Activated CD4-positive, alpha-beta T cell treated with anti-CD3 and anti-CD28 coated beads for 36 hours (primary cell): ENCODE results near the gene MYADML2. TPM values are rescaled to one million over a fixed set of nuclear protein-coding genes. Genes with fewer than 3 reads are reported as not detected.
A peak's percentile ranks its signal among the peaks of the same experiment; 100 is the strongest.

Experiments used
- ATAC-seq: fragments of 200-7000 bp; cut with Tn5 transposase; one replicate; pipeline ENCODE4 v1.10.0; 2021; ENCODE audit warnings: mild to moderate bottlenecking, moderate library complexity
- CTCF ChIA-PET: fragments of 350-600 bp; sonication (Branson Sonifier 250); formaldehyde crosslinking; loops from one replicate; lab custom pipeline; 2021; ENCODE audit warnings: antibody characterized with exemption; lab: Charles Lee
- POLR2A ChIA-PET: fragments of 350-600 bp; sonication (Branson Sonifier 250); formaldehyde crosslinking; loops from one replicate; lab custom pipeline; 2021; ENCODE audit warnings: antibody characterized with exemption, inconsistent platforms; lab: Charles Lee
- DNase-seq: peaks from one replicate; pipeline ENCODE4 v3.0.0-alpha.2; 2020
- H3K27ac Mint-ChIP-seq: one replicate; pipeline ENCODE4 v1.8.0; 2021; ENCODE audit warnings: mixed read lengths
- H3K27me3 Mint-ChIP-seq: one replicate; pipeline ENCODE4 v1.8.0; 2021; ENCODE audit warnings: mixed read lengths
- H3K36me3 Mint-ChIP-seq: one replicate; pipeline ENCODE4 v1.8.0; 2021; ENCODE audit warnings: low read depth, mixed read lengths
- H3K4me1 Mint-ChIP-seq: one replicate; pipeline ENCODE4 v1.8.0; 2021; ENCODE audit warnings: mixed read lengths
- H3K4me3 Mint-ChIP-seq: one replicate; pipeline ENCODE4 v1.8.0; 2021; ENCODE audit warnings: mild to moderate bottlenecking, moderate library complexity, mixed read lengths
- H3K9me3 Mint-ChIP-seq: one replicate; pipeline ENCODE4 v1.8.0; 2021; ENCODE audit warnings: low read depth, mixed read lengths
- intact Hi-C, 2 experiments: fragments of 100-400 bp; cut with DNase I in 1 of 2; cut with micrococcal nuclease in 1 of 2; formaldehyde crosslinking; loops; one replicate each; pipeline versions ENCODE4 v1.14.2 to v1.15.1; 2022 to 2024; cut with DNase I, micrococcal nuclease
- total RNA-seq, 2 experiments: library from RNA; stranded (reverse); gene quantifications; one replicate each; pipeline ENCODE4 v1.2.3, GENCODE V29; 2021

MYADML2 gene
- total RNA-seq, 2 experiments from 2014 or later, result not detected

DNA sequence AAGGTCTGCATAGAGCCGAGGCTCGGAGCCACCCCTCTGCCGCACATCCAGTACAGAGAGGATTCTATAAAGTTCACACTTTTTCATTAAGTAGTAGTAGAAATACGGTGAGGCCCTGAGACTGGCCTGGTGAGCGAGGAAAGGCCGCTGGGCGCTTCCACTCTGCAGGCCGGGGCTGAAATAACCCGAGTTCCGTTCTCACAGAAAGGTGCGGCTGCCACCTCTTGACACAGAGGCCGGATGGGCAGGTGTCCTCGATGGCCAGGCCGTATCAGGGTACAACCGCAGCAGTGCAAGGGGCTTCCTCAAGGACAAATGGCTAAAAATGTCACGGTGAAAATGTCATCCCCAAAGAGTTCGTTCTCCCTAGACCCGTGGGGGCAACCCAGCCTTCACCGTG is 35.1 kb downstream of the MYADML2 start:
- Mint-ChIP-seq H3K9me3 (no peaks in the 10 kb centered on the region), H3K27ac (no peak overlapping the region), H3K27me3 (no peaks in the 10 kb centered on the region), H3K4me3 (peak overlapping the region; percentile 15), H3K4me1 (peaks cover 18% of the 10 kb centered on the region), H3K36me3 (peaks cover 39% of the 10 kb centered on the region)
- CTCF ChIA-PET, result no interaction called here
- no peak for DNase-seq
- intact Hi-C loops, result loop anchor here (1.0 to 10.0 kb wide), 13 partner anchors 15 to 785 kb away; partner anchors contain the start of genes MAFG (in 2 of the 2), ALYREF (in 1 of the 2), ANAPC11 (in 1 of the 2) and ARHGDIA (in 1 of the 2)
- ATAC-seq, result no peak
- POLR2A ChIA-PET, result interaction anchor here (1.0 kb wide), 1 partner anchor 125 kb away, joined by 3 read pairs; the partner anchor contains the start of gene DCXR

DNA sequence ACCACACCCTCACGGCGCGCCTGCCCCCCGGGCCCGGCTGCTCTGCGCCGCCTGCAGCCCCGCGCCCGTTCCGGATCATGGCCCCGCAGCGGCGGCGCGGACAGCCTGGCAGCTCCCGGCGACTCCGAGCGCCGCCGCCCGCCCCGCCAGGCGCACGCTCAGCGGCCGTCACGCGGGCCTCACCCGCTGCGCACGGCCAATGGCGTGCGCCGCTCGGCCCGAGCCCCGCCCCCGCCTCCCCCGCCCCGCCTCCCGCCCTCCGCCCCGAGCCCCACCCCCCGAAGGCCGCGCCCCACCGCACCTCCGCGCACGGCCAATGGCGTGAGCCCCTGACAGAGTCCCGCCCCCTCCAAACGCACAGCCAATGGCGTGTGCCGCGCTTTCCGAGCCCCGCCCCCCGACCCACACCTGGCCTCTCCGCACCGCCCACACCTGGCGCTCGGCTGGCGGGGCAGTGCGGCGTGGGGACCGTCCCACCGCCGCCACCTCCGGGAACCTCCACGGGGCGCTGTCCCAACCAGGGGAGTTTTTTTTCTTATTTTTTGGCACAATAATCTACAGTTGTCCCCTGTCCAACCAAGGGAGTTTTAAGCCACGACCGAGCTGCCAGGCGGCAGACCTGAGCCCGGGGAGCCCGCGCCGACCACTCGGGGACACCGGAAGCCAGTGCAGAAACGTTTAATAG is 35.6 kb downstream of the MYADML2 start, which contains the start of gene PCYT2:
Gene PCYT2, minus strand, starts transcription at position 123 of the 685 bp plus-strand sequence. Its CDS starts 44 bp downstream, at position 79.
- Mint-ChIP-seq H3K36me3 (peaks cover 41% of the 10 kb centered on the region), H3K4me1 (peaks cover 14% of the 10 kb centered on the region), H3K9me3 (no peaks in the 10 kb centered on the region), H3K27me3 (no peaks in the 10 kb centered on the region), H3K27ac (no peak within 1 kb of the TSS), H3K4me3 (peak within 1 kb of the TSS; percentile 79)
- intact Hi-C loops, result loop anchor here (1.0 to 10.0 kb wide), 13 partner anchors 15 to 786 kb away; partner anchors contain the start of genes MAFG (in 2 of the 2), ALYREF (in 1 of the 2), ANAPC11 (in 1 of the 2) and ARHGDIA (in 1 of the 2)
- ChIA-PET CTCF (interaction anchor here (0.6 kb wide), 2 partner anchors 18 to 396 kb away, joined by 4 read pairs; no protein-coding TSS in a partner anchor), POLR2A (interaction anchor here (0.6 kb wide), 1 partner anchor 20 kb away, joined by 3 read pairs; the partner anchor contains the start of genes ALYREF and ANAPC11)
- peak; percentile 96 for ATAC-seq
- peak; percentile 97 for DNase-seq

DNA sequence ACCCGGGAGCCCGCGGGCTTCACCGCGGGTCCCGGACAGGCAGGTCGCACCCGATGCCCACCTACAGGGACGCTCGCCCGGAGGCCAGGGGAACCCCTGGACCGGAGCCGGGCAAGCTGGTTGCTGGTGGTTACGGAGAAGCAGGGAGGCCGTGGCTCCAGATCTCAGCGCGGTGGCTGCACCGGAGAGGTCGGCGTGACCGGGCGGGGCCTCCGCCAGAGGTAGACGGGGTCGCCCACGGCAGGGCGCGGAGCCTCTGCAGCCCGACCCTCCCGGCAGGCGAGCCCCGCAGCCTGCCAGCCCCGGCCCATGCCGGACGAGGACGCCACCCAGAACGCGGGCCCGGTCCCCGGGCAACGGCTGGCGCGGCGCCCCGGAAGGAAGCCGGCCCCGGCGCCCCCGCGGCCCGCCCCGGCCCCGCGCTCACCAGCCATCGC is 36.2 kb downstream of the MYADML2 start:
- CTCF ChIA-PET, result interaction anchor here (0.6 kb wide), 2 partner anchors 17 to 396 kb away, joined by 4 read pairs; no protein-coding TSS in a partner anchor
- no peak for DNase-seq
- intact Hi-C loops, result loop anchor here (1.0 to 10.0 kb wide), 13 partner anchors 16 to 786 kb away; partner anchors contain the start of genes MAFG (in 2 of the 2), ALYREF (in 1 of the 2), ANAPC11 (in 1 of the 2) and ARHGDIA (in 1 of the 2)

DNA sequence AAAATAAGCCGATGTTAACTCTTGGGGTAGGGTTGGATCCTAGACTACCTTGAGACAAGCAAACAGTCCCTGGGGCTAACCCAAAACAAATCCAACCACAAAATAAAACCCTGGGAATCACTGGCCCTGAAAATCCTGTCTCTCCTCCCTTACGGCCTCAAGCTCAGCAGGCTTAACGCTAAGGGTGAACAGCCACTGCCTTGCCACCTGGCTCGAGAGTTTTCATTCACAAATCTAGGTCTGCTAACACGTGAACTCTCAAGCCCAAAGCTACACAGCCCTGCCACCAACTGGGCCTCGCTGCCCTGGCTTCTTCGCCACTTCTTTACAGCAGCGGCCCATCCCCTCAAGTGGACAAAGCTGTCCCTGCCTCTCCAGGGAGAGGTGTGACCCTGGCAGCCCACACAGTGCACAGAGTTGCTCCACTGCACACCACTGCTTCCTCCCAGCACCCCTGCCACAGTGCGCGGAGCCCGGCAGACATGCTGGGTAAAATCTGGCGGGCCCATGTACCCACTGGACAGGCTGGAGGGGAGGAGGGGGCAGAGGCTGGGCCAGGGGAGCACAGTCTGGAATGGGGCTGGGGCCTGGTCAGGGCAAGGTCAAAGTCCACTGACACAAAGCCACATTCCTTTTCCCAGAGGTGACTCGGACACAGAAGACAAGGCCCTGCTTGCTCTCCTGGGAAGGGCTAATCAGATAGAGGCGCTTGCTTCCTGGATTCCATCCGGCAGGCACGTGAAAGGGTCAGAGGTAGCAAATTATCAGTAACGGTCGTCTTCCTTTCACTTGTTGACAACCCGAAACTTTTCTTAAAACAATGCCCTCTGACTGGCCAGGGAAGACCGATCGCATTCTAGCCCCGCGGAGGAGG is 36.8 kb downstream of the MYADML2 start:
- intact Hi-C loops, result loop anchor here (2.0 to 10.0 kb wide), 5 partner anchors 17 to 787 kb away; partner anchors contain the start of genes ARHGDIA (in 1 of the 2), CYBC1 (in 1 of the 2), FAAP100 (in 1 of the 2) and MAFG (in 1 of the 2)
- Mint-ChIP-seq H3K27ac (no peak overlapping the region), H3K36me3 (peaks cover 33% of the 10 kb centered on the region), H3K9me3 (no peaks in the 10 kb centered on the region), H3K27me3 (no peaks in the 10 kb centered on the region), H3K4me3 (peak overlapping the region; percentile 79), H3K4me1 (peaks cover 9% of the 10 kb centered on the region)
- no peak for DNase-seq
- ChIA-PET CTCF (interaction anchor here (0.8 kb wide), 1 partner anchor 112 kb away, joined by 4 read pairs; no protein-coding TSS in a partner anchor), POLR2A (interaction anchor here (0.8 kb wide), 1 partner anchor 358 kb away, joined by 6 read pairs; the partner anchor contains the start of gene FAAP100)
- ATAC-seq, result no peak

More for the DNA sequence above, 36.2 kb downstream of the MYADML2 start:
- POLR2A ChIA-PET, result interaction anchor here (0.6 kb wide), 1 partner anchor 19 kb away, joined by 3 read pairs; the partner anchor contains the start of genes ALYREF and ANAPC11
- ATAC-seq, result no peak
- Mint-ChIP-seq H3K4me3 (peak overlapping the region; percentile 79), H3K27me3 (no peaks in the 10 kb centered on the region), H3K9me3 (no peaks in the 10 kb centered on the region), H3K36me3 (peaks cover 37% of the 10 kb centered on the region), H3K27ac (no peak overlapping the region), H3K4me1 (peaks cover 11% of the 10 kb centered on the region)

DNA sequence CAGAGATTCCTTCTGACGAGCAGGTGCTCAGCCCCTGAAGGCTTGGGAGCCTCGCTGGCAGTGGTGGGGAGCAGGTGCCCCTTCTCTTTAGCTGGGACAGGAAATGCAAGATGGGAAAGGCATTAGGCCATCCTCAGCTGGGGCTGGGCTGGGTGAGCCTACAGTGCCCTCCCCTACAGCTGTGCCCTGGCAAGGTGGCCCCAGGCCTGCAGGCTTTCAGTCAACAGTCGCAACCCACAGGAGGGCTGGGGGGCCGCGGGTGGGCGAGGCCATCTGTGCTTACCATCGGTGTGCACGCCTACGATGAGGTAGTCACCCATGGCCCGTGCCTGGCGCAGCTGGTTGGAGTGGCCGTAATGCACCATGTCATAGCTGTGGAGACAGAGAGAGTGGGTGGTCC is 37.8 kb downstream of the MYADML2 start:
- intact Hi-C loops, result no loop called here
- ChIA-PET CTCF (interaction anchor here (0.5 kb wide), 1 partner anchor 517 kb away, joined by 3 read pairs; no protein-coding TSS in a partner anchor), POLR2A (no interaction called here)
- no peak for DNase-seq
- Mint-ChIP-seq H3K4me1 (peaks cover 9% of the 10 kb centered on the region), H3K4me3 (peak overlapping the region; percentile 79), H3K27me3 (no peaks in the 10 kb centered on the region), H3K27ac (no peak overlapping the region), H3K9me3 (no peaks in the 10 kb centered on the region), H3K36me3 (peaks cover 27% of the 10 kb centered on the region)
- ATAC-seq, result no peak

DNA sequence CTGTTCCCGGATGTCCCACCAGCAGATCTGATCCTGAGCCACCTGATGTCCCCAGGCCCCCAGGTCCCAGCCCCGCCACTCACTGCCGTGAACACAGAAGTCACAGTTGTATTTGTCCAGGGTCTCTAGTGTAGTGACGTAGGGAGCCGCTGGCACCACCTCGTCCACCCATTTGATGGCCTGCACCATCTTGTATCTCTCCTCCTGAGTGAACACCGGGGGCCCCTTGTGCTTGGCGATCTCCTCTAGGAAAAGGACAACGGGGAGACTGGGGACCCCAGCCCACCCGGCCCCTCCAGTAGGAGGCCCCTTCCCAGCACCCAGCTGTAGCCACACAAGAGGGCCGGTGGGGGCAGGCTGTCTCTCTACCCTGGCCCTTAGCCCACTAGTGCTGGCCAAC is 38.2 kb downstream of the MYADML2 start:
- Mint-ChIP-seq H3K9me3 (no peaks in the 10 kb centered on the region), H3K36me3 (peaks cover 26% of the 10 kb centered on the region), H3K4me3 (no peak overlapping the region), H3K27me3 (no peaks in the 10 kb centered on the region), H3K4me1 (peaks cover 9% of the 10 kb centered on the region), H3K27ac (no peak overlapping the region)
- POLR2A ChIA-PET, result no interaction called here
- no peak for ATAC-seq
- intact Hi-C loops, result no loop called here
- no peak for DNase-seq
- CTCF ChIA-PET, result no interaction called here

DNA sequence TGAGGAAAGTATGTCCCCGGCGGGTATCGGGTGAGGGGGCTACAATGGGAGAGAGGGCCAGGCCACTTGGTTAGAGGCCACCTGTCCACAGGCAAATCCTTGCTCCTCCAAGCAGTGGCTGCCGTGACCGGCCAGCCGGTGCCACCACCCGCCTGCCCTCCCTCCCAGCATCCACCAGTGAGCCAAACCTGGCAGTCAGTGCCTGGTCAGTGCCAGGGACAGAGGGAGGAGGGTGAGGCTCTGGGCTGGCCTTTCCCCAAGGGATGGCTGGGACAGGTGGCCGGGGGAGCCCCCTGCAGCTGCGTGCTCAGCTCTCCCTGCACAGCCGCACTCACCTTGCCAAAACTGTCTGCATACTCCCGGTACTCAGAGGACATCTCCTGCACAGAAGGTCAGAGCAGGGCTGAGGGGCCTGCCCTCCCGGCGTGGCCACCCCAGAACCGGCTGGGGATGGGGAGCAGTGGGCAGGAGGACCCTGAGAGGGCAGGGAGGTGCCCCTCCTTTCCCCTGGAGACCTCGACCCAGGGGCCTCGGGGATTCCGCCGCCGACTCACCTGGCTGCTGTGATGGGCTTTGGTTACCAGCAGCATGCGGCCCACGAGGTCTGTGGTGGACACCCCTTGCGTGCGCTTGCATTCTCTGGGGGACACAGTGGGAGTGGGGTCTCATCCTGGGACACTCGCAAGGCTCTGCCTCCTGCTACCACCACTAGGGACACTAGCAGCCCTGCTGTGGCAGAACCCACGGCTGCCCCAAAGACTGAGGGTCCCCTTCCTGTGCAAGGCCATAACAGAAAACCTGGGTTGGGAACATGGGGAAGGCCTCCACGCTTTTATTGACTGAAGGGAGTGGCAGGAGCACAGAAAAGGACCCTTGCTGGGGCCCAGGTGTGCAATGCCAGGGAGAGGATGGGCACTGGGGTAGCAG is 39.6 kb downstream of the MYADML2 start:
- Mint-ChIP-seq H3K4me3 (no peak overlapping the region), H3K9me3 (no peaks in the 10 kb centered on the region), H3K27ac (no peak overlapping the region), H3K4me1 (peaks cover 9% of the 10 kb centered on the region), H3K36me3 (peaks cover 15% of the 10 kb centered on the region), H3K27me3 (no peaks in the 10 kb centered on the region)
- CTCF ChIA-PET, result no interaction called here
- POLR2A ChIA-PET, result no interaction called here
- ATAC-seq (no peak), DNase-seq (no peak)
- intact Hi-C loops, result no loop called here

DNA sequence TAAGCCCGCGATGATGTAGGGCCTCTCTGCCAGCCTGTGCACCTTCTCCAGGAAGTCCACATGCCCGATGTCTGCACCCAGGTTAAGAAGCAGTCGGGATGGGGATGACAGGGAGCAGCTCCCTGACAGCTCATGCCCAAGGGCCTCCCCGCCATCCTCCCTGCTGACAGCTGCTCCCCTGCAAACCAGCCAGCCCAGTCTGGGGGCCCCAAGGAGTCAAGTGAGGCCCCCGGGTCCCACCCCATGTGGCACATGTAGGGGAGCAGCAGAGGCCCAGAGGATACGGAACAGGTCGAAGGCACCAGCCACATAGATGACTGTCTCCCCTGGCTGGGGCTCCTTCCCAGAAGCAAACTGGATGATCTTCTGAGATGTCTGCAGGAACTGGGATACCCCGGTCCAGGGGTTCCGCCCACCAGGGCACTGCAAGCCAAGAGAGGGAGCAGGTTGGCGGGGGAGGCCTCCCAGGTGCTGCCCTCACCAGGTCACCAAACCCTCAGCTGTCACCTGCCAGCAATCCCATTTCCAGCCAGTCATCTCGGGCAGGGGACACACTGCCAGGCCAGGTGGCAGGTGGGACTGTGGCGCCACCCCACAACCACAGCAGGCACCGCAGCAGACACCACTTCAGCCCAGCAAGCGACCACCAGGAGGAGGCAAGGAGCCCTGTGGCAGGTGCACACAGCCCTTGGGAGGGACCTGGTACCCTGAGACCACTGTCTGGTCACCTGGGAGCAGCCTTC is 40.4 kb downstream of the MYADML2 start:
- Mint-ChIP-seq H3K4me3 (no peak overlapping the region), H3K36me3 (peaks cover 10% of the 10 kb centered on the region), H3K27me3 (no peaks in the 10 kb centered on the region), H3K4me1 (peaks cover 7% of the 10 kb centered on the region), H3K27ac (no peak overlapping the region), H3K9me3 (no peaks in the 10 kb centered on the region)
- DNase-seq (no peak), ATAC-seq (no peak)
- ChIA-PET CTCF (interaction anchor here (0.6 to 1.4 kb wide), 2 partner anchors 37 to 225 kb away, joined by 3 read pairs; no protein-coding TSS in a partner anchor), POLR2A (no interaction called here)
- intact Hi-C loops, result no loop called here

DNA sequence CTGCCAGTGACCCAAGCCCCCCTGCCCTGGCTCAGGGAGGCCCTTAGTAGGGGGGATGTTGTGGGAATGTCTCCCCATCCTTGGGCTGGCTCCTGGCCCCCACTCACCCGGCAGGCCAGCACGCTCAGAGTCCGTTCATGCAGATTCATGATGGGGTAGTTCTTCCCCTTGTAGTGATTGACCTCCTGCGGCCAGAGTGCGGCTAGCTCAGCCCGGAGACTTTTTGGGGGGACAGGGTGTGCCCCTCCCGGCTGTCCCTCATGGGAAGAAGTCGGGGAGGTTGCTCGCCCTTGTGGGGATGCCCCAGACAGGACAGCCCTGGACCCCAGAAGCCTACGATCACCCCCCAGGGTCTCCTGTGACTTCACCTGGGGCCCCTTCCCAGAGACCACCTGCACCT is 41.0 kb downstream of the MYADML2 start:
- ATAC-seq (no peak), DNase-seq (no peak)
- POLR2A ChIA-PET, result no interaction called here
- CTCF ChIA-PET, result interaction anchor here (1.4 kb wide), 1 partner anchor 36 kb away, joined by 3 read pairs; no protein-coding TSS in a partner anchor
- Mint-ChIP-seq H3K27ac (no peak overlapping the region), H3K4me1 (peaks cover 9% of the 10 kb centered on the region), H3K9me3 (no peaks in the 10 kb centered on the region), H3K27me3 (peaks cover 3% of the 10 kb centered on the region), H3K4me3 (no peak overlapping the region), H3K36me3 (peaks cover 12% of the 10 kb centered on the region)
- intact Hi-C loops, result no loop called here
